Erythroblast (primary cell): ENCODE results near the gene TAGLN2.

ENCODE experiments used
- GATA1 ChIP-seq: IDR thresholded peaks from 2 replicates; pipeline ENCODE4 v1.6.1; 2011; ENCODE audit warnings: low read depth, mild to moderate bottlenecking, control low read depth, low read length, moderate library complexity
- POLR2A ChIP-seq: IDR thresholded peaks from 2 replicates; pipeline ENCODE4 v1.6.1; 2011; ENCODE audit warnings: mild to moderate bottlenecking, low read length

GRCh38 chr1:159935719-159936272, 10.5 kb upstream of the TAGLN2 start:
- TF ChIP-seq POLR2A (no peak), GATA1 (no peak)
